Activated naive CD8-positive, alpha-beta T cell treated with anti-CD3 and anti-CD28 coated beads, Interleukin-2, amount 10 ng/mL, durations not matched to agents 7 days and 5 days (primary cell): ENCODE data around the gene NFKB2. TPM values are rescaled to one million over a fixed set of nuclear protein-coding genes. Genes with fewer than 3 reads are reported as not detected.

Experiments used
- ATAC-seq: fragments of 150-1000 bp; cut with Tn5 transposase; one replicate; pipeline ENCODE4 v1.10.0; 2021; ENCODE audit warnings: low read depth, moderate library complexity
- POLR2A ChIA-PET: fragments of 350-600 bp; sonication (Branson Sonifier 250); formaldehyde crosslinking; loops from one replicate; lab custom pipeline; 2021; ENCODE audit warnings: antibody characterized with exemption; lab: Charles Lee
- DNase-seq: peaks from one replicate; pipeline ENCODE4 v3.0.0; 2021
- H3K27ac Mint-ChIP-seq: one replicate; pipeline ENCODE4 v1.8.0; 2022; ENCODE audit warnings: mild to moderate bottlenecking, mixed read lengths
- H3K27me3 Mint-ChIP-seq: one replicate; pipeline ENCODE4 v1.8.0; 2022; ENCODE audit warnings: mild to moderate bottlenecking, moderate library complexity, mixed read lengths
- H3K36me3 Mint-ChIP-seq: one replicate; pipeline ENCODE4 v1.8.0; 2021; ENCODE audit warnings: mild to moderate bottlenecking, mixed read lengths
- H3K4me1 Mint-ChIP-seq: one replicate; pipeline ENCODE4 v1.8.0; 2021; ENCODE audit warnings: mixed read lengths
- H3K4me3 Mint-ChIP-seq: one replicate; pipeline ENCODE4 v1.8.0; 2022; ENCODE audit warnings: mild to moderate bottlenecking, moderate library complexity, mixed read lengths
- H3K9me3 Mint-ChIP-seq: one replicate; pipeline ENCODE4 v1.8.0; 2021; ENCODE audit warnings: mixed read lengths
- total RNA-seq, 2 experiments: library from RNA; stranded (reverse); gene quantifications; one replicate each; pipeline ENCODE4 v1.2.3, GENCODE V29; 2021

The NFKB2 gene
- total RNA-seq, 2 experiments from 2014 or later = 103 to 104 TPM

DNA sequence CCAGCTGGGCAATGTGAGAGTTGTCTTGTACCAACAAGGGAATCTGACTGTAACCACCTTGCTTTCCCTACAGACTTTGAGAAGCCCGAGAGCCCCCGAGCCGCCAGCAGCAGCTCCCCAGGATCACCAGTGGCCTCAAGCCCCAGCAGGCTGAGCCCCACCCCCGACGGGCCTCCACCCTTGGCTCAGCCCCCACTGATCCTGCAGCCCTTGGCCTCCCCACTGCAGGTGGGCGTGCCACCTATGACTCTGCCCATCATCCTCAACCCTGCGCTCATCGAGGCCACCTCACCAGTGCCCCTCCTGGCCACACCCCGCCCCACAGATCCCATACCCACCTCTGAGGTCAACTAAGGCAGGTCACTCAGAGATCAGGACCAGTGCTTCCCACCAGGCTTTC lies 13.5 kb upstream of the NFKB2 start:
- peaks cover 7% of the 10 kb centered on the region for H3K36me3 Mint-ChIP-seq
- ATAC-seq (no peak), DNase-seq (no peak)
- H3K27me3 Mint-ChIP-seq = no peaks in the 10 kb centered on the region
- no peak overlapping the region for H3K4me3 Mint-ChIP-seq
- H3K27ac Mint-ChIP-seq = no peak overlapping the region
- POLR2A ChIA-PET = no interaction called here
- H3K4me1 Mint-ChIP-seq = no peaks in the 10 kb centered on the region
- no peaks in the 10 kb centered on the region for H3K9me3 Mint-ChIP-seq

GRCh38 chr10:102382871-102383270 lies 12.6 kb upstream of the NFKB2 start:
- Mint-ChIP-seq H3K36me3 (peaks cover 7% of the 10 kb centered on the region), H3K4me3 (no peak overlapping the region), H3K4me1 (no peaks in the 10 kb centered on the region), H3K27me3 (no peaks in the 10 kb centered on the region), H3K27ac (no peak overlapping the region), H3K9me3 (no peaks in the 10 kb centered on the region)
- DNase-seq (no peak), ATAC-seq (no peak)
- POLR2A ChIA-PET = no interaction called here

DNA sequence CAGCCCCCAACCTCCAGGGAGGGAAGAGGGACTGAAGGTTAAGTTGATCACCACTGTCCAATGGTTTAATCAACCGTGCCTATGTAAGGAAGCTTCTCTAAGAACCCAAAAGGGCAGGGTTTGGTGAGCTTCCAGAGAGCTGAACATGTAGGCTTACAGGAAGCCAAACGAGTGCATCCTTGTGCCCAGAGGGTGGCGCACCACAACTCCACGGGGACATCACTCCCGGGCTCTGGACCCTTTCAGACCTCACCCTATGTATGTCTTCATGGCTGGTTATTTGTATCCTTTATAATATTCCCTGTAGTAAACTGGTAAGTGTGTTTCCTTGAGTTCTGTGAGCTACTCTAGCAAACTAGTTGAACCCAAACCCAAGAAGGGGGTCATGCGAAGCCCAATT lies 11.5 kb upstream of the NFKB2 start:
- ATAC-seq (no peak), DNase-seq (no peak)
- no peaks in the 10 kb centered on the region for H3K9me3 Mint-ChIP-seq
- no peaks in the 10 kb centered on the region for H3K4me1 Mint-ChIP-seq
- H3K4me3 Mint-ChIP-seq = no peak overlapping the region
- no peak overlapping the region for H3K27ac Mint-ChIP-seq
- peaks cover 6% of the 10 kb centered on the region for H3K36me3 Mint-ChIP-seq
- H3K27me3 Mint-ChIP-seq = no peaks in the 10 kb centered on the region
- POLR2A ChIA-PET = interaction anchor here (0.7 to 1.0 kb wide), 2 partner anchors 15 to 78 kb away, joined by 3 read pairs; no protein-coding TSS in a partner anchor

DNA sequence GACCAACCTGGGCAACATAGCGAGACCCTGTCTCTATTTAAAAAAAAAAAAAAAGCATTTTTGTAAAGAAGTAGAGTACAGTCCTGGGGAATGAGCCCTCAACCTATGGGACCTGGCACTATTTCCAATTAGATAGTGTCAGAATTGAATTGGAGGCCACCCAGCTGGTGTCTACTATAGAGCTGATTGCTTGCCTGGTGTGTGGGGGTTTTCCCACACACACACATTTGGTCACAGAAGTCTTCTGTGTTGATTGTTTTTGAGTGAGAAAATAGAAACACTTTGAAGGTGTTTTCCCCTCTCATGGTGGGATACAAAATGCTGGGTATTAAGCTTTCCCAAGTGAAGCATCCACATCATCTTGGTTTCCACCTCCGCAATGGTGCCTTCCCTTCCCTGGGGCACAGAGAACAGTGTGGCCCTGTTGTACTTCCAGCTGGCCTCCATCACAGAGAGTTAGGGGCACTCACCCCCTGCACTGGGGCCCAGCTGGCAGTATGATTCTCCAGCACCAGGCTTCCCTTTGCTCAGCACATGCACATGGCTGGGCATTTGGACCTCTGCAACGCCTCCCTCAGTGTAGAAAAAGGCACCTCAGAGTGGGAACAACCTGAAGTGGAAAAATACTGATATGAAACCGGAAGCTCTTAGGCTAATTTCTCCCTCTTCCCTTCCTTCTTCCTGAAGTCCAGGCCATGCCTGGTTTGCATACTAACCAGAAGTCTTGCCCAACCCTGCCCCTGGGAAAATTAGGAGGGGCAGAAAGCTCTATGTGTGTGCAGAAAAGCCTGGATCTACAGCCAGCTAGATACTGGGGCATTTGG lies 10.7 kb upstream of the NFKB2 start:
- no peaks in the 10 kb centered on the region for H3K9me3 Mint-ChIP-seq
- no peak overlapping the region for H3K4me3 Mint-ChIP-seq
- ATAC-seq = no peak
- POLR2A ChIA-PET = interaction anchor here (0.6 to 1.0 kb wide), 3 partner anchors 15 to 983 kb away, joined by 3 read pairs; partner anchors contain the start of gene TAF5
- no peak overlapping the region for H3K27ac Mint-ChIP-seq
- H3K27me3 Mint-ChIP-seq = no peaks in the 10 kb centered on the region
- peaks cover 5% of the 10 kb centered on the region for H3K36me3 Mint-ChIP-seq
- no peaks in the 10 kb centered on the region for H3K4me1 Mint-ChIP-seq
- no peak for DNase-seq

GRCh38 chr10:102389894-102390293 lies 5.6 kb upstream of the NFKB2 start:
- Mint-ChIP-seq H3K27ac (no peak overlapping the region), H3K27me3 (peaks cover 3% of the 10 kb centered on the region), H3K4me1 (peaks cover 6% of the 10 kb centered on the region), H3K36me3 (no peaks in the 10 kb centered on the region), H3K9me3 (no peaks in the 10 kb centered on the region), H3K4me3 (no peak overlapping the region)
- ATAC-seq (no peak), DNase-seq (no peak)
- POLR2A ChIA-PET = interaction anchor here (0.7 kb wide), 1 partner anchor 223 kb away, joined by 4 read pairs; no protein-coding TSS in a partner anchor

GRCh38 chr10:102392306-102392705 lies 3.2 kb upstream of the NFKB2 start:
- peaks cover 2% of the 10 kb centered on the region for H3K36me3 Mint-ChIP-seq
- peaks cover 13% of the 10 kb centered on the region for H3K4me1 Mint-ChIP-seq
- no peak overlapping the region for H3K4me3 Mint-ChIP-seq
- POLR2A ChIA-PET = interaction anchor here (4.0 to 4.1 kb wide), 2 partner anchors 29 to 43 kb away, joined by 14 to 39 read pairs; partner anchors contain the start of gene FBXL15
- H3K27me3 Mint-ChIP-seq = peaks cover 3% of the 10 kb centered on the region
- DNase-seq (no peak), ATAC-seq (no peak)
- H3K27ac Mint-ChIP-seq = no peak overlapping the region
- H3K9me3 Mint-ChIP-seq = no peaks in the 10 kb centered on the region

- Mint-ChIP-seq H3K9me3 (no peaks in the 10 kb centered on the region), H3K4me1 (peaks cover 17% of the 10 kb centered on the region), H3K27me3 (peaks cover 3% of the 10 kb centered on the region), H3K4me3 (peak overlapping the region; percentile 90), H3K36me3 (peaks cover 2% of the 10 kb centered on the region), H3K27ac (peak overlapping the region; percentile 96)
- POLR2A ChIA-PET = interaction anchor here (1.0 to 5.0 kb wide), 14 partner anchors 10 to 576 kb away, joined by 3 to 39 read pairs (median 6); partner anchors contain the start of genes C10orf95, CUEDC2, FBXL15 and GBF1
- no peak for DNase-seq
- no peak for ATAC-seq
These were observed 2.0 kb upstream of the NFKB2 start for GRCh38 chr10:102393411-102394078.

DNA sequence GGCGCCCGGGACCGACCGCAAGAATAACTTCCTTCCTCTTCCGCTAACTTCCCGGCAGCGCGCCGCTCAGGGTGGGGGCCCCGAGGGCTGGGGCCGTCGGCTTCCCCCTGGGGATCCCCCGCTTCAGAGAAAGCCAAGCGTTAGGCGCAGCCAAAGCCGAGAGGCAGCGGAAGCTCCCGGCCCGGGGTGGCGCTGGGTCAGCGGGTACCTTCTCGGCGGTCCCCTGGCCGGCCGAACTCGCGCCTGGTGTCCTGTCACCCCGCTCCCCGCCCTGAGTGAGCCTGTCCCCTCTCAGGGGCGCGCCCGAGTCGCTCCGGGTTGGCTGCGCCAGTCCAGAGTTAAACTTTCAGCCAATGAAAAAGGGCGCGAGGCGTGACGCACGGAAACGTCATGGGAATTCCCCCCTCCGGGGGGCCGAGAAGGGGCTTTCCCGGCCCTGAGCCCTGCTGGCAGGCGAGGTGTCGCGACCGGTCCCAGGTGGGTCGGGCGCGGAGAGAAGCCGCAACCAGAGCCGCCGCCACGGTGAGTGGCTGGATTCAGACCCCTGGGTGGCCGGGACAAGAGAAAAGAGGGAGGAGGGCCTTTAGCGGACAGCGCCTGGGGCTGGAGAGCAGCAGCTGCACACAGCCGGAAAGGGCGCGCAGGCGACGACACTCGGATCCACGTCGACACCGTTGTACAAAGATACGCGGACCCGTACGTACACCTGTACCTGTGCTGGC lies 1.3 kb upstream of the NFKB2 start:
- peak overlapping the region; percentile 96 for H3K27ac Mint-ChIP-seq
- POLR2A ChIA-PET = interaction anchor here (0.6 to 5.0 kb wide), 19 partner anchors 9 to 576 kb away, joined by 3 to 39 read pairs (median 4); partner anchors contain the start of genes C10orf95, CUEDC2, FBXL15 and GBF1
- peak overlapping the region; percentile 90 for H3K4me3 Mint-ChIP-seq
- H3K4me1 Mint-ChIP-seq = peaks cover 20% of the 10 kb centered on the region
- peak; percentile 97 for DNase-seq
- peaks cover 3% of the 10 kb centered on the region for H3K27me3 Mint-ChIP-seq
- peak; percentile 90 for ATAC-seq
- H3K9me3 Mint-ChIP-seq = no peaks in the 10 kb centered on the region
- H3K36me3 Mint-ChIP-seq = peaks cover 2% of the 10 kb centered on the region

DNA sequence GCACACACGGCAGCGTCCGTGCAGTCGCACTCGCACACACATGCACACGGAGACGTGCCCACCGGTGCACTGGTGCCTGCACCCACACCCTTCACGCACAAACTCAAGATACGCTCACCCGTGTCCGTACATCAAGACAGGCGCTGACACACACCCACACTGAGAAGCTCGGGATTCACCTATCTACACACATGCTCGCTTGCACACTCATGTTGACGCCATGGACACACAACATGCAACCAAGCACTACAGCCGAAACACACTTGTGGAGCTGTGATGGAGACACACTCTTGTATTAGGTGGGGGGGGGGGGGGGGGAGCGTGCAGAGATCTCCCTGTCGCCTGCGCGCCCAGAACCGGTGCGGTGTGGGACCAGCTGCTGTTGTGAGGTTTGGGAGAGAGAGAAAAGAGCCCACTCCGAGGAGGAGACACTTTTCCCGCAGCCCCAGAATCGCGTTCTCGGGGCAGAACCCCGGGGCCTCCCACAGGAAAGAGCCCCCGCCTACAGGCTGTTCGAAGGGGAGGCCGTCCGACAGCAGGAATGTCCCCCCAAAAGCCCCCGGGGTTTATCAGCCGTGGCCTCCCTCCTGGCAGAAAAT lies 605 bp upstream of the NFKB2 start:
- no peak for DNase-seq
- Mint-ChIP-seq H3K27ac (peak overlapping the region; percentile 96), H3K4me3 (peak overlapping the region; percentile 90), H3K36me3 (peaks cover 2% of the 10 kb centered on the region), H3K4me1 (peaks cover 23% of the 10 kb centered on the region), H3K27me3 (peaks cover 3% of the 10 kb centered on the region), H3K9me3 (no peaks in the 10 kb centered on the region)
- ATAC-seq = no peak
- POLR2A ChIA-PET = interaction anchor here (0.5 to 5.0 kb wide), 16 partner anchors 10 to 276 kb away, joined by 3 to 39 read pairs (median 7); partner anchors contain the start of genes C10orf95, CUEDC2, FBXL15 and GBF1

- ATAC-seq = no peak
- POLR2A ChIA-PET = interaction anchor here (1.7 to 5.0 kb wide), 5 partner anchors 9 to 166 kb away, joined by 8 to 39 read pairs (median 19); partner anchors contain the start of genes CUEDC2 and FBXL15
- Mint-ChIP-seq H3K36me3 (peaks cover 5% of the 10 kb centered on the region), H3K9me3 (no peaks in the 10 kb centered on the region), H3K4me3 (peak overlapping the region; percentile 90), H3K27me3 (no peaks in the 10 kb centered on the region), H3K27ac (peak overlapping the region; percentile 96), H3K4me1 (peaks cover 25% of the 10 kb centered on the region)
- DNase-seq = no peak
These were observed 779 bp downstream of the NFKB2 start for GRCh38 chr10:102396317-102396650.

DNA sequence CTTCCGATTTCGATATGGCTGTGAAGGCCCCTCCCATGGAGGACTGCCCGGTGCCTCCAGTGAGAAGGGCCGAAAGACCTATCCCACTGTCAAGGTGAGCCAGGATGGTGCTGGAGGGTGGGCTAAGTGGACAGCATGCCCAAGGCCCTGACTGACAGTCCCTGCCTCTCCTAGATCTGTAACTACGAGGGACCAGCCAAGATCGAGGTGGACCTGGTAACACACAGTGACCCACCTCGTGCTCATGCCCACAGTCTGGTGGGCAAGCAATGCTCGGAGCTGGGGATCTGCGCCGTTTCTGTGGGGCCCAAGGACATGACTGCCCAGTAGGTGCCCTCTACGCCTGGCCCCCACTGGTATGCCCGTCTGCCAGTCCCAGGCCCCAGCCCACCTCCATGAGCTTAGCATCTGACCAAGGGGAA lies 1.2 kb downstream of the NFKB2 start:
- no peaks in the 10 kb centered on the region for H3K9me3 Mint-ChIP-seq
- H3K36me3 Mint-ChIP-seq = peaks cover 6% of the 10 kb centered on the region
- ATAC-seq = no peak
- peak overlapping the region; percentile 90 for H3K4me3 Mint-ChIP-seq
- DNase-seq = no peak
- no peaks in the 10 kb centered on the region for H3K27me3 Mint-ChIP-seq
- POLR2A ChIA-PET = interaction anchor here (5.0 kb wide), 1 partner anchor 36 kb away, joined by 30 read pairs; the partner anchor contains the start of gene CUEDC2
- peak overlapping the region; percentile 96 for H3K27ac Mint-ChIP-seq
- peaks cover 25% of the 10 kb centered on the region for H3K4me1 Mint-ChIP-seq
